Right lobe of liver (tissue), 4 donors: ENCODE results near the gene KRT83.

Experiments used
- CTCF ChIP-seq, 4 donors: fragments of 200-600 bp in 3 of 4; fragments of 450-650 bp in 1 of 4; IDR thresholded peaks; one replicate each; pipeline versions ENCODE4 v1.5.1 to v1.8.0; 2016 to 2022; ENCODE audit warnings: antibody characterized with exemption in 4 of 4, mild to moderate bottlenecking in 2 of 4
- POLR2A ChIP-seq: fragments of 450-650 bp; IDR thresholded peaks from one replicate; pipeline ENCODE4 v1.6.1; 2017; ENCODE audit warnings: antibody characterized with exemption, mild to moderate bottlenecking
- donor health status: DM: no; HTN: no; CAD: no.
- donor health status: DM: no; HTN: no; CAD: no.
- donor health status: DM: no; HTN: yes; CAD: no.

DNA sequence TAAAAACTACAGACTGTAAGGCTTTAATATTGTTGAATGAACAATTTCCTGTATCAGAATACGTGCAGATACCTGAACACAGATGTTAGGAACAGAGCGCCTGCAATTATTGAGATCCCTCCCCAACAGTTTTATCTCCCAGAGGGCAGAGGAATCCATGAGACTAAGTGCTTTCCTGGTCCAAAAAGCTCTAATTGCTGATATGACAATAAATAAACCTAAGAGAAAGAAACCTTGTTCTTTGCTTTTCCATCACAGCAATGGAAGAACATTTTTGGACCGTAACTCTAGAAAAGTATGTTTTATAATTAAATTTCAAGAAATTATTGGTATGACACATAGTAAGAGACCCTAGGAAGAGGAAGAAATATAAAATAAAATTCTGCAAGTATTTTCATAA, 13.0 kb upstream of the KRT83 start:
- TF ChIP-seq POLR2A (no peak), CTCF (IDR thresholded peaks at IDR 0.05) (no peak)
